Fibroblast of the aortic adventitia (primary cell): ENCODE results near the gene TSPYL6. TPM values are rescaled to one million over a fixed set of nuclear protein-coding genes. Genes with fewer than 3 reads are reported as not detected.

Source experiments
- DNase-seq: peaks from one replicate; pipeline ENCODE4 v3.0.0-alpha.2; 2010; ENCODE audit warnings: low read depth
- H3K4me3 ChIP-seq: 2 replicates; pipeline ENCODE4 v1.5.1; 2011; ENCODE audit warnings: low read depth, mild to moderate bottlenecking, control low read depth, low read length, moderate library complexity
- total RNA-seq: library from RNA; depleted of rRNA; stranded (reverse); fragments of >200 nt; gene quantifications from 2 replicates; pipeline ENCODE4 v1.2.3, GENCODE V29; 2012; ENCODE audit warnings: low replicate concordance
- TF ChIP-seq, protein P1 (sequence below): IDR thresholded peaks from 2 replicates; pipeline ENCODE4 v1.5.1; 2011; ENCODE audit warnings: mild to moderate bottlenecking, low read length, control low read depth, inconsistent platforms; ENCODE audit not compliant: insufficient read depth

TSPYL6 gene
- total RNA-seq, 1 donor: not detected

DNA sequence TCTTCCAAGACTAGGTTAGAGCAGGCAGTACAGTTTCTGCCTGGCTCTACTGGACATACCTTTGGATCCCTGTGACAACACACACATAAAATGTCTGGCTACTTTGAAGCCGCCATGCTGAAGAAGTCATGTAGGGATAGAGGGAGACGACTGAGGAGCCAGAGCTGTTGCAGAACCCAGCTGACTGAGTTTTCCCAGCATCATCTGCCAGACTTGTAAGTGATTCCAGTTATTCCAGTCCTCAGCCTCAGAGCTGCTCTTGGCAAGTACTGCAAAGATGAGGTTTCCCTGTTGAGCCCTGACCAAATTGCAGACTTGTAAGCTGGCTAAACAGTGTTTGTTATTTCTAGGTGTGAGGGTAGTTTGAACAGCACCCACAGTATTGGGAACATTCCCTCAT lies 31.5 kb upstream of the TSPYL6 start:
- TF ChIP-seq, protein P1, sequence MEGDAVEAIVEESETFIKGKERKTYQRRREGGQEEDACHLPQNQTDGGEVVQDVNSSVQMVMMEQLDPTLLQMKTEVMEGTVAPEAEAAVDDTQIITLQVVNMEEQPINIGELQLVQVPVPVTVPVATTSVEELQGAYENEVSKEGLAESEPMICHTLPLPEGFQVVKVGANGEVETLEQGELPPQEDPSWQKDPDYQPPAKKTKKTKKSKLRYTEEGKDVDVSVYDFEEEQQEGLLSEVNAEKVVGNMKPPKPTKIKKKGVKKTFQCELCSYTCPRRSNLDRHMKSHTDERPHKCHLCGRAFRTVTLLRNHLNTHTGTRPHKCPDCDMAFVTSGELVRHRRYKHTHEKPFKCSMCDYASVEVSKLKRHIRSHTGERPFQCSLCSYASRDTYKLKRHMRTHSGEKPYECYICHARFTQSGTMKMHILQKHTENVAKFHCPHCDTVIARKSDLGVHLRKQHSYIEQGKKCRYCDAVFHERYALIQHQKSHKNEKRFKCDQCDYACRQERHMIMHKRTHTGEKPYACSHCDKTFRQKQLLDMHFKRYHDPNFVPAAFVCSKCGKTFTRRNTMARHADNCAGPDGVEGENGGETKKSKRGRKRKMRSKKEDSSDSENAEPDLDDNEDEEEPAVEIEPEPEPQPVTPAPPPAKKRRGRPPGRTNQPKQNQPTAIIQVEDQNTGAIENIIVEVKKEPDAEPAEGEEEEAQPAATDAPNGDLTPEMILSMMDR: no peak
- H3K4me3 ChIP-seq: no peak overlapping the region
- DNase-seq: peak; percentile 23

DNA sequence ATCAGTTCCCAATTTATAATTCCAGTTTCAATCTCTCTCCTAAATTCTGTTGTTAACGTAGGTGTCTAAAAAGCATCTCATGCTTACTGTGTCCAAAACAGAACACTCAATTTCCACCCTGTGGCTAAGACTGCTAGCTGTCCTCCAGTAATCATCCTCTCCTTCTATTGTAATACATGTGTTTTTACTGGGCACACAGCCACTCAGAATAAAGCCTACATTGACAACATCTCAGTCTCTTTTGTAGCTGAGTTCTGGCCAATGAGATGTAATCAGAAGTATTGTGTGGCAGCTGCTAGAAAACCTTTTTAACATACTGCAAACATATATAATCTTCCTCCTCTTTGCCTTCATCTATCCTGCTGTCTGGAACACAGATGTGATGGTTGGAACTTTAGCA lies 29.4 kb upstream of the TSPYL6 start:
- no peak for DNase-seq
- TF ChIP-seq, protein P1: no peak
- no peak overlapping the region for H3K4me3 ChIP-seq

DNA sequence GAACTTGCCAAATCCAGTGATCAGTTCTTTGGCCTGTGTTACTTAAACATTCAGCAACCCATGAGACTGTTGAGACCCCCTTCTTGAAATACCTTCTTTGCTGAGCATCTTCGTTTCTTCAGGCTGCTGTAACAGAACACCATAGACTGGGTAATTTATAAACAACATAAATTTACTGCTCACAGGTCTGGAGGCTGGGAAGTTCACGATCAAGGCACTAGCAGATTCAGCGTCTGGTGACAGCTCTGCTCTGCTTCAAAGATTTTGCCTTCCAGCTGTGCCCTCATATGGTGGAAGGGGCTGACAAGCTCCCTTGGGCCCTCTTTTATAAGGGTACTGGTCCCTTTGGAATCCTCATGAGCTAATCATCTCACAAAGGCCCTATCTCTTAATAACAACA lies 28.8 kb upstream of the TSPYL6 start:
- TF ChIP-seq, protein P1: no peak
- H3K4me3 ChIP-seq: no peak overlapping the region
- no peak for DNase-seq

DNA sequence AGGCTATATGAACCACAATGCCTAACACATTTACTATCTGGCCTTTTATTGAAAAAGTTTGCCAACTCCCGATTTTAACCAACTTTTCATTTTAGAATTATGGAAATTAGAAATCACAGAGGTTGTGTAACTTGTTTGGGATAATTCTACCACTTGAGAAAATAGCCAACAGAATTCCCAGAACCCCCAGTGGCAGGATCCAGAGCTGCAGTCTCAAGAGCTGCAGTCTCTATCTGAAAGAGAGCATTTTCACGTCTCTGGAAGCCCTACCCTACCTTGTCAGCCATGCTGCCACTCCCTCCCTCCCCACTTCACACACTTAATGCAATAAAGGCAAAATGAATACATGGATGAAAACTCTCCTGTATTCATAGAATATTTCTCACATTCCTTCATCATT lies 23.4 kb upstream of the TSPYL6 start:
- TF ChIP-seq, protein P1: peak; percentile 43
- H3K4me3 ChIP-seq: no peak overlapping the region

DNA sequence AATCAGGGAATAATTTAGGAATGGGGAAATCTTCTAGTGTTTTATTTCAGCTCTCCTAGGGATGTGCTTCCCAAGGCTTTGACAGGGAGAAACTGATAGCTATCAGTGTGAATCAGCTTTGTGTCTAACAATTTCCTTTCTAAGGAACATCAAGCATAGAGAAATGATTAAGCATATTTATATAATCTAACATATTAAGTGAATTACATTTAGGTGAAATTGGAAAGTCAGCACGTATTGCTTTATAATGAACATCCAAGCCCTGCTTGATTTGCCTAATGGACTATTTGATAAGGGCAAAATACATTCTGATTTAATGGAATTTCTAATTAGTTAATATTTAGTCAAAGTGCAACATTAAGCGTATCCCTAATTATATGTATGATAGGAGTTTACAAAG lies 19.5 kb upstream of the TSPYL6 start:
- DNase-seq: no peak
- H3K4me3 ChIP-seq: no peak overlapping the region
- TF ChIP-seq, protein P1: no peak

More for the DNA sequence above, 23.4 kb upstream of the TSPYL6 start:
- no peak for DNase-seq

DNA sequence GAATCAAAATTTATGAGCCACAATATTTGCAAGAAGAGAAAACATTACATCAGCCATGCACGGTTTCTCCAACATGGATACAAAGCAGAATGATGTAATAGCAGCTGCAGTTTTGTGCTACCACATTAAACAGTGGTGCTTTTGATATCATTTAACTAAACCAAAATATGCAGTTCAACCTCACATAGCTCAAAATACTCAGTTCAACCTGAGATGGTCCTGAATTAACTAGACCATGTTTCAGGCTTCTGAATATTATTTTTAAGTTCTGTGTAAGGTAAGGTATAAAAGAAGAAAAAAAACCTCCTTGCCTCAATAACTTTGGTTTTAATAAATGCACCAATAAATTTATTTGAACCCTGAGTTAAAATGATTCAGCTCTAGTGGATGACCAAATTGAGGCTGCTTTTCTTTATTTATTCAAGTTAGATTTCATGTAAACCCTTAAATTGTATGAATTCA lies 18.8 kb upstream of the TSPYL6 start:
- TF ChIP-seq, protein P1: no peak
- peak; percentile 91 for DNase-seq
- H3K4me3 ChIP-seq: no peak overlapping the region
